A673 (cell line): ENCODE measurements around the gene FAM227A.

Experiments
- EZH2 ChIP-seq: fragments of 200-600 bp; sonication (generic); IDR thresholded peaks from 2 replicates; pipeline ENCODE4 v1.6.1; 2017; ENCODE audit warnings: borderline replicate concordance, low read depth, mild to moderate bottlenecking, mixed read lengths, antibody characterized with exemption, low read length; ENCODE audit not compliant: poor library complexity, severe bottlenecking
- TF ChIP-seq, protein P1 (sequence below): fragments of 300-800, 200-600 bp; sonication (generic); conservative IDR thresholded peaks from 2 replicates; pipeline ENCODE4 v1.5.1; 2017; ENCODE audit warnings: low read depth, mild to moderate bottlenecking, antibody characterized with exemption, low read length, moderate library complexity, mixed read lengths

DNA sequence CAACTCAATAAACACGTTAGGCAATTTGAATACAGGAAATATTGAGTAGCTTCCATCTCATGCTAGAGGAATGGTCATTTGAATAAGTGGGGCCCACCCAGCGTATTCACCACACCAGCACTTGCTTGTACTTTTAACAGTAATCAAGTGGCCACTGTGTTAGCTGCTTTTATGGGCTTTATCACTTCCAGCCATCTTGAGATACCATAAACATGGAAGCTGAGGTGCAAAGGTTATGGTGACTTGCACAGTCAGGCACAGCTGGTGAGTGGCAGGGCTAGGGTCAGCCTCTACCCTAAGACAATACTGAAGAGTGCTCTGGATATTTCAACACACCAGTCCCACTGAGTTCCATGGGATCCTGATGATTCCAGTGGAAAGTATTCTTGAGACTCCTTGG is 37.9 kb upstream of the FAM227A start:
- TF ChIP-seq, protein P1, sequence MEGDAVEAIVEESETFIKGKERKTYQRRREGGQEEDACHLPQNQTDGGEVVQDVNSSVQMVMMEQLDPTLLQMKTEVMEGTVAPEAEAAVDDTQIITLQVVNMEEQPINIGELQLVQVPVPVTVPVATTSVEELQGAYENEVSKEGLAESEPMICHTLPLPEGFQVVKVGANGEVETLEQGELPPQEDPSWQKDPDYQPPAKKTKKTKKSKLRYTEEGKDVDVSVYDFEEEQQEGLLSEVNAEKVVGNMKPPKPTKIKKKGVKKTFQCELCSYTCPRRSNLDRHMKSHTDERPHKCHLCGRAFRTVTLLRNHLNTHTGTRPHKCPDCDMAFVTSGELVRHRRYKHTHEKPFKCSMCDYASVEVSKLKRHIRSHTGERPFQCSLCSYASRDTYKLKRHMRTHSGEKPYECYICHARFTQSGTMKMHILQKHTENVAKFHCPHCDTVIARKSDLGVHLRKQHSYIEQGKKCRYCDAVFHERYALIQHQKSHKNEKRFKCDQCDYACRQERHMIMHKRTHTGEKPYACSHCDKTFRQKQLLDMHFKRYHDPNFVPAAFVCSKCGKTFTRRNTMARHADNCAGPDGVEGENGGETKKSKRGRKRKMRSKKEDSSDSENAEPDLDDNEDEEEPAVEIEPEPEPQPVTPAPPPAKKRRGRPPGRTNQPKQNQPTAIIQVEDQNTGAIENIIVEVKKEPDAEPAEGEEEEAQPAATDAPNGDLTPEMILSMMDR: no peak
- no peak for TF ChIP-seq EZH2
